Endothelial cell of umbilical vein (primary cell): ENCODE results near the gene ACOX3. TPM values are rescaled to one million over a fixed set of nuclear protein-coding genes. Genes with fewer than 3 reads are reported as not detected.

Experiments
- BruUV-seq: library from RNA; stranded (reverse); fragments of 400-500 nt; replicated peaks from 2 replicates; lab custom pipeline; 2021; lab: Mats Ljungman, UMichigan
- CTCF ChIA-PET: fragments of 300-600, 350-600 bp; sonication (Branson Sonifier 250); formaldehyde crosslinking; loops from one replicate; lab custom pipeline; 2021; ENCODE audit warnings: antibody characterized with exemption, inconsistent platforms; lab: Charles Lee
- POLR2A ChIA-PET: fragments of 300-600, 350-600 bp; sonication (Branson Sonifier 250); formaldehyde crosslinking; loops from one replicate; lab custom pipeline; 2021; ENCODE audit warnings: antibody characterized with exemption, inconsistent platforms; lab: Charles Lee
- DNase-seq: peaks from one replicate; pipeline ENCODE4 v3.0.0-alpha.2; 2011; ENCODE audit warnings: low read depth, low spot score
- FAIRE-seq: peaks from 2 replicates; lab custom pipeline; 2011; peaks lifted over from hg19 to GRCh38; lab: Jason Lieb, UNC
- H2AFZ ChIP-seq: 2 replicates; pipeline ENCODE4 v1.6.0; 2012; ENCODE audit warnings: low read depth, low read length, control low read depth, inconsistent platforms
- H3K27ac ChIP-seq: 2 replicates; pipeline ENCODE4 v1.5.1; 2011; ENCODE audit warnings: low read depth, mild to moderate bottlenecking, control low read depth, low read length, moderate library complexity; ENCODE audit not compliant: insufficient read depth
- H3K27me3 ChIP-seq, 2 experiments: 2 replicates each; pipeline versions ENCODE4 v1.6.0 to v1.6.1; 2011; ENCODE audit warnings: low read length in 2 of 2, mixed read lengths in 1 of 2; ENCODE audit not compliant: control insufficient read depth in 2 of 2, insufficient read depth in 2 of 2
- H3K36me3 ChIP-seq, 2 experiments: 2 replicates in 1 of 2; 3 replicates in 1 of 2; pipeline ENCODE4 v1.5.1; 2011; ENCODE audit warnings: low read length in 2 of 2, mild to moderate bottlenecking in 1 of 2, moderate library complexity in 1 of 2; ENCODE audit not compliant: control insufficient read depth in 2 of 2, insufficient read depth in 2 of 2; ENCODE audit errors: extremely low read depth in 1 of 2
- H3K4me1 ChIP-seq: 3 replicates; pipeline ENCODE4 v1.5.1; 2011; ENCODE audit warnings: mild to moderate bottlenecking, low read length; ENCODE audit not compliant: control insufficient read depth, insufficient read depth; ENCODE audit errors: extremely low read depth
- H3K4me2 ChIP-seq: 2 replicates; pipeline ENCODE4 v1.6.1; 2011; ENCODE audit warnings: low read length, control low read depth, mixed read lengths; ENCODE audit not compliant: insufficient read depth
- H3K4me3 ChIP-seq, 3 experiments: fragments of 200-600 bp in 1 of 3; sonication (generic), shearing (Covaris generic) in 1 of 3; replicated peaks in 1 of 3; 2 replicates each; pipeline ENCODE4 v1.5.1; 2011 to 2016; ENCODE audit warnings: control low read depth in 3 of 3, low read length in 3 of 3, mild to moderate bottlenecking in 2 of 3, inconsistent platforms in 1 of 3, low read depth in 1 of 3, moderate library complexity in 1 of 3; ENCODE audit not compliant: insufficient read depth in 1 of 3
- H3K79me2 ChIP-seq: 2 replicates; pipeline ENCODE4 v1.6.0; 2012; ENCODE audit warnings: low read length, inconsistent platforms; ENCODE audit not compliant: control insufficient read depth, insufficient read depth
- H3K9ac ChIP-seq: replicated peaks from 2 replicates; pipeline ENCODE3; 2011; ENCODE audit warnings: low read length, control low read depth; ENCODE audit not compliant: insufficient read depth; ENCODE audit errors: extremely low read depth
- H3K9me1 ChIP-seq: replicated peaks from 3 replicates; pipeline ENCODE4 v1.6.0; 2011; ENCODE audit warnings: mild to moderate bottlenecking, low read length; ENCODE audit not compliant: control insufficient read depth, insufficient read depth; ENCODE audit errors: extremely low read depth
- H3K9me3 ChIP-seq: replicated peaks from 2 replicates; pipeline ENCODE4 v1.5.1; 2012; ENCODE audit warnings: low read length, inconsistent platforms; ENCODE audit not compliant: control insufficient read depth, insufficient read depth
- H4K20me1 ChIP-seq: replicated peaks from 2 replicates; pipeline ENCODE3; 2011; ENCODE audit warnings: mild to moderate bottlenecking, low read length; ENCODE audit not compliant: control insufficient read depth, insufficient read depth; ENCODE audit errors: extremely low read depth
- CTCF ChIP-seq, 2 donors: IDR thresholded peaks; 1 replicate in 1 of 2; 2 replicates in 1 of 2; pipeline ENCODE4 v1.5.1; 2011; ENCODE audit warnings: low read length in 2 of 2, mild to moderate bottlenecking in 2 of 2, moderate library complexity in 2 of 2, control low read depth in 1 of 2, inconsistent platforms in 1 of 2, low read depth in 1 of 2; ENCODE audit not compliant: insufficient read depth in 1 of 2; ENCODE audit errors: extremely low read depth in 1 of 2
- EZH2 ChIP-seq: IDR thresholded peaks from 2 replicates; pipeline ENCODE4 v1.6.1; 2012; ENCODE audit warnings: borderline replicate concordance, low read depth, mild to moderate bottlenecking, moderate library complexity, low read length, inconsistent platforms; ENCODE audit not compliant: severe bottlenecking
- FOS ChIP-seq: IDR thresholded peaks from 2 replicates; pipeline ENCODE4 v1.6.1; 2011; ENCODE audit warnings: mild to moderate bottlenecking, low read length, moderate library complexity, borderline replicate concordance; ENCODE audit not compliant: insufficient read depth
- GATA2 ChIP-seq: IDR thresholded peaks from 2 replicates; pipeline ENCODE4 v1.7.0; 2011; ENCODE audit warnings: low read depth, mild to moderate bottlenecking, moderate library complexity, mixed read lengths, low read length; ENCODE audit not compliant: insufficient read length, insufficient read depth
- JUN ChIP-seq: IDR thresholded peaks from 2 replicates; pipeline ENCODE4 v1.6.1; 2011; ENCODE audit warnings: borderline replicate concordance, low read depth; ENCODE audit not compliant: insufficient read length, insufficient read depth
- MAX ChIP-seq: IDR thresholded peaks from 2 replicates; pipeline ENCODE4 v1.6.1; 2011; ENCODE audit not compliant: insufficient read depth, insufficient read length
- MYC ChIP-seq: IDR thresholded peaks from one replicate; pipeline ENCODE4 v1.6.1; 2011; ENCODE audit warnings: mild to moderate bottlenecking, low read depth, low read length
- POLR2A ChIP-seq: IDR thresholded peaks from 2 replicates; pipeline ENCODE4 v1.6.1; 2012; ENCODE audit warnings: low read depth, mild to moderate bottlenecking, control low read depth, low read length
- POLR2AphosphoS5 ChIP-seq: IDR thresholded peaks from 2 replicates; pipeline ENCODE4 v1.6.1; 2012; ENCODE audit warnings: low read depth, mild to moderate bottlenecking, control low read depth, low read length, moderate library complexity; ENCODE audit not compliant: insufficient read depth
- dilution Hi-C: fragments of 300-500 bp; cut with MboI; formaldehyde crosslinking; loops from one replicate; pipeline ENCODE4 v1.15.0; 2019; ENCODE audit warnings: low sequenced_read_pairs; ENCODE audit not compliant: extremely low pct_ligation_motif_present
- intact Hi-C: fragments of 100-400 bp; cut with micrococcal nuclease; formaldehyde crosslinking; loops from one replicate; pipeline ENCODE4 v1.10.0; 2022
- polyA plus RNA-seq, 4 experiments: library from polyadenylated mRNA; depleted of rRNA in 3 of 4; stranded (reverse) in 3 of 4; unstranded in 1 of 4; fragments of >200 nt; gene quantifications; 2 replicates each; pipeline versions ENCODE4 v1.2.1 to v1.2.3, GENCODE V29; 2011 to 2012; ENCODE audit warnings: missing spikeins in 1 of 4
- total RNA-seq: library from RNA; stranded (reverse); gene quantifications from 2 replicates; pipeline ENCODE4 v1.2.3, GENCODE V29; 2021

Gene ACOX3
- total and polyA plus RNA-seq, 2 donors (not counting 3 experiments of a cell fraction or from before 2014, with no cell fraction given), result 13.0 to 26.3 TPM

- POLR2A ChIA-PET, result no interaction called here
- BruUV-seq, result no TSS peak
- peaks cover 11% of the 10 kb centered on the region for H3K4me1 ChIP-seq
- no peaks in the 10 kb centered on the region for H3K79me2 ChIP-seq
- H3K9ac ChIP-seq, result no peak overlapping the region
- TF ChIP-seq MYC (no peak), POLR2A (no peak), JUN (no peak), GATA2 (no peak), CTCF (IDR thresholded peaks at IDR 0.05; ENCODE audit: extremely low read depth in 1 of 2, insufficient read depth in 1 of 2, low read depth in 1 of 2, low read length in 2 of 2) (no peak), POLR2AphosphoS5 (no peak), MAX (no peak), EZH2 (no peak), FOS (no peak)
- H3K4me2 ChIP-seq, result no peak overlapping the region
- H3K27ac ChIP-seq, result no peak overlapping the region
- FAIRE-seq, result no peak
- H4K20me1 ChIP-seq, result no peaks in the 10 kb centered on the region
- intact Hi-C loops (no loop called here), dilution Hi-C loops (no loop called here)
- H3K36me3 ChIP-seq, result peaks cover 0 to 13% of the 10 kb centered on the region in 2 experiments
- DNase-seq, result no peak
- H2AFZ ChIP-seq, result no peak overlapping the region
- CTCF ChIA-PET, result interaction anchor here (1.2 to 6.7 kb wide), 4 partner anchors 137 to 228 kb away, joined by 3 to 242 read pairs (median 82); partner anchors contain the start of gene HTRA3
- H3K9me1 ChIP-seq, result no peaks in the 10 kb centered on the region
- H3K9me3 ChIP-seq, result no peaks in the 10 kb centered on the region
- H3K27me3 ChIP-seq, result no peaks in the 10 kb centered on the region
- no peak overlapping the region for H3K4me3 ChIP-seq
These were observed 35.6 kb downstream of the ACOX3 start for GRCh38 chr4:8404791-8405515.
